HFF-Myc (cell line): ENCODE results near the gene MCM8.

Source experiments
- DNase-seq: peaks from one replicate; pipeline ENCODE4 v3.0.0-alpha.2; 2011; ENCODE audit warnings: low read depth; ENCODE audit errors: extremely low read depth
- H3K4me3 ChIP-seq: replicated peaks from 2 replicates; pipeline ENCODE4 v1.5.1; 2011; ENCODE audit warnings: low read depth, mild to moderate bottlenecking, control low read depth, low read length
- CTCF ChIP-seq: IDR thresholded peaks from 2 replicates; pipeline ENCODE4 v1.5.1; 2012; ENCODE audit warnings: mild to moderate bottlenecking, low read depth, low read length, control low read depth; ENCODE audit errors: missing control alignments

Gene MCM8

DNA sequence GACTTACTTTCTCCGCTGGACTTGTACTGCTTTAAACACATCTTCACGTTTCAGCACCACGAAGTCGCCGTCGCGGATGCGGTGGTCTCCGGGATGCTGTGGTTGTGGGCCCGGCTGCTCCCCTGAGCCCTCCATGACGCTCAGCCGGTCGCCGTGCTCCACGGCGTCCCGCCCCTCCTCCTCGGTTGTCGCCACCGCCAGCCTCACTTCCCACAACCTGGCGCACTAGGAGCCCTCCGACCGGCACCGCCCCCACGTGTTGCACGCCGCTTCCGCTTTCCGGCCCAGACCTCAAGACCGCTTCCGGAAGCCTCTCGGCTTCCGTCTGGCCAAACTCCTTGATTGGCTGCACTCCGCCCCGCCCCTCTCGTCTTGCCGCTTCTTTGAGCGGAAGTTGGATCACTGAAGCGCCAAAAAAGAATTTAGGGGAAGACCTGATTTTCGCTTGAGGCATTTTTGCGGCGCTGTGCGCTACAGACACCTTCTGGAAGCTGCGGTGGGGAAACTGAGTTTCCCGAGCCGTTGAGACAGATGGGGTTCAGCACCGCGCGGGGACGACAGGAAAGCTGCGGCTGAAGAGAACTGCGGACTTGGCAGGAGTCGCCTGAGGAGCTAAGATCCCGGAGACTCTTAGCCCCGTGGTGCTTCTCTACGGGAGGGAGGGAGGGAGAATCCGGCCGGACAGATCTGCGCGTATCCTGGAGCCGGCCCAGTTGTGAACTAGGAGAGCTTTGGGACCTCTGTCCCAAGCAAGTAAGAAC lies at the start of gene MCM8, which contains the start of gene TRMT6:
MCM8 (plus strand) TSS at position 382 of the 761 bp plus-strand sequence. CDS start 1,364 bp downstream, outside the sequence.
TRMT6 (minus strand) TSS at position 263 of the 761 bp plus-strand sequence; CDS start at position 135, 128 bp downstream.
- TF ChIP-seq CTCF, result no peak
- DNase-seq, result peak; percentile 83

DNA sequence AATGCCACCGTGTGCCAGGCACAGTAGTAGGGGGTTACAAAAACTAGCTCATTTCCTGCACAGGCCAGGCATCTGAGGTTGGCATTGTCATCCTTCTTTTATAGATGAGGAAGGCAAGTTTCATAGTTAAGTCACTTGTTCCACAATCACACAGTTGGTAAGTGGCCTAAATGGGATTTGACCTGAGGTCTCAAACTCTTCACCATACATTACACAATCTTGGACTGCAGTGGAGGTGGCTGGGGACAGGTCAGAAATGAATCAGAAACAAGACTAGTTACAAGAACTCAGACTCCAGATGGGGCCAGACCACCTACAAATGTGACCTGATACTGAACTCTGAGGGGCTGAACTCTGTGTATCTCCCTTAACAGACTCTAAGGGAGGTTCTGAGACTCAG lies 49.5 kb upstream of the MCM8 start:
- no peak for DNase-seq
- TF ChIP-seq CTCF, result no peak
- H3K4me3 ChIP-seq, result no peak overlapping the region

More for the DNA sequence above, at the start of gene MCM8, which contains the start of gene TRMT6:
- H3K4me3 ChIP-seq, result peak within 1 kb of the TSS; percentile 89

DNA sequence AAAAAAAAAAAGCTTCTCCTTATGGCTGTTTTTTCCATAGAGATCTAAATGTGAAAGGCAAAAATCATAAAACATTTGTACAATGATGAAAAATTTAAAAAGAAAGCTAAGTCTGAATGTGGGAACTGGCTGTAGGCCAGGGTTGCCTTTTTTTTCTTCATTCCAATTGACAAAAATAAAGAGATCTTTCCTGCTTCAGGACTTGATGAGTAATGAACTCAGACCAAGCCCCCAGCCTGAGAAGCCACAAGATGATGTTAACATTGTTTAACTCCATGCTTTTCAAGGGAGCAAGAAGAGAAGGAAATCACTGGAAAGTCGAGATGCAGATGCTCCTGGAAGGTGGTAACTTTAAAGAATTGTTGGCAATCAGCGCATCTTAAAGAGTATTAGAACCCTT lies 41.5 kb upstream of the MCM8 start:
- H3K4me3 ChIP-seq, result no peak overlapping the region
- TF ChIP-seq CTCF, result no peak
- DNase-seq, result no peak

DNA sequence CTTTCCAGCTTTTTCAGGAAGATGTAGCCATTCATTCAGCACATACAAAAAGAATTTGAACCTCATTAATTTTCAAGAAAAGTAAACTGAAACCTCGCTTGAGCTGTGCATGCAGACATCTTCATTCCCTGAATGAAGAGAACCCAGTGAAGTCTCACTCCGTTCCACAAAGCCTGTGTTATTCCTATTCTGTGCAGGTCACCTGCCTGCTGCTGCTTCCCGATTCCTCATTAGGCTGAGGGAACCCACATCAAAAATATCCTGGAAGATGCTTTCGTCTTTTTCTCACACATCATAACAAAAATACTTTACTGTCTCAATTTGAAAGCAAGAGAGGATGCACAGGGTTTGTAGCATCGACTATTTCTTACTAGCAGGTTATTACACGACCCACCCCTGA lies 40.3 kb upstream of the MCM8 start:
- DNase-seq, result no peak
- no peak for TF ChIP-seq CTCF
- no peak overlapping the region for H3K4me3 ChIP-seq

DNA sequence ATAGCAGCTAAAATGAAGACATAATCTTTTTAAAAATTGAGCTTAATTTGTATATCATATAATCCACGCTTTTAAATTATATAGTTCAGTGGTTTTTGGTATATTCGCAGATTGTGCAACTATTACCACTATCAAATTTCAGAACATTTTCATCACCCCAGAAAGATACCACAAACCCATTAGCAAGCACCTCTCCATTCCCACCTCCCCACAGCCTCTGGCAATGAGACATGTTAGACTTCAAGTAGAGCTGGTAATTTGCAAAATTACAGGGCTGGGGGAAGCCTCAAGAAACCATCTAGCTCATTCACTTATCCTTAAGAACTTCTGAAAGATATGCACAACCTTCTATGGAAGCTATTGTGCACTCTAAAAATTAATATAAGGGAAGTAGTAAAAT lies 37.3 kb upstream of the MCM8 start:
- no peak for TF ChIP-seq CTCF
- no peak for DNase-seq
- no peak overlapping the region for H3K4me3 ChIP-seq

- no peak overlapping the region for H3K4me3 ChIP-seq
- no peak for DNase-seq
- no peak for TF ChIP-seq CTCF
These were observed 35.6 kb upstream of the MCM8 start for GRCh38 chr20:5914859-5915258.
